GF-D8 (cell line): ENCODE measurements around the gene ABLIM1.

Experiments used
- DNase-seq: peaks from one replicate; lab custom pipeline; 2025; lab: John Stamatoyannopoulos, UW

Gene ABLIM1

GRCh38 chr10:114647545-114648138, 10.4 kb downstream of the ABLIM1 start:
- no peak for DNase-seq

GRCh38 chr10:114646426-114646825, 11.6 kb downstream of the ABLIM1 start:
- no peak for DNase-seq

- no peak for DNase-seq
These were observed 12.4 kb downstream of the ABLIM1 start for GRCh38 chr10:114645706-114646105.

- no peak for DNase-seq
These were observed 14.9 kb downstream of the ABLIM1 start for GRCh38 chr10:114643158-114643557.

GRCh38 chr10:114642729-114643128, 15.3 kb downstream of the ABLIM1 start:
- no peak for DNase-seq

GRCh38 chr10:114638821-114639625, 19.1 kb downstream of the ABLIM1 start:
- DNase-seq = no peak

- no peak for DNase-seq
These were observed 22.1 kb downstream of the ABLIM1 start for GRCh38 chr10:114635797-114636550.

GRCh38 chr10:114635101-114635500, 23.0 kb downstream of the ABLIM1 start:
- no peak for DNase-seq

- DNase-seq = no peak
These were observed 23.5 kb downstream of the ABLIM1 start for GRCh38 chr10:114634609-114634979.

- no peak for DNase-seq
These were observed 25.0 kb downstream of the ABLIM1 start for GRCh38 chr10:114632869-114633715.

- DNase-seq = no peak
These were observed 26.2 kb downstream of the ABLIM1 start for GRCh38 chr10:114631666-114632417.

- no peak for DNase-seq
These were observed 26.9 kb downstream of the ABLIM1 start for GRCh38 chr10:114631090-114631665.

GRCh38 chr10:114629824-114630730, 28.0 kb downstream of the ABLIM1 start:
- no peak for DNase-seq

- no peak for DNase-seq
These were observed 28.8 kb downstream of the ABLIM1 start for GRCh38 chr10:114629083-114629823.

GRCh38 chr10:114628106-114628505, 30.0 kb downstream of the ABLIM1 start:
- no peak for DNase-seq

- no peak for DNase-seq
These were observed 31.2 kb downstream of the ABLIM1 start for GRCh38 chr10:114626841-114627240.

- no peak for DNase-seq
These were observed 32.9 kb downstream of the ABLIM1 start for GRCh38 chr10:114624951-114625780.

GRCh38 chr10:114624422-114624821, 33.7 kb downstream of the ABLIM1 start:
- no peak for DNase-seq
